Gastrocnemius medialis (tissue), 4 donors: ENCODE results near the gene MPRIP.

Experiments
- CTCF ChIP-seq, 5 experiments: fragments of 450-650 bp in 3 of 5; fragments of 200-600 bp in 2 of 5; sonication (generic) in 2 of 5; IDR thresholded peaks in 4 of 5; conservative IDR thresholded peaks in 1 of 5; 1 replicate in 4 of 5; 2 replicates in 1 of 5; pipeline ENCODE4 v1.5.1; 2016 to 2019; ENCODE audit warnings: antibody characterized with exemption in 5 of 5, mild to moderate bottlenecking in 3 of 5, moderate library complexity in 3 of 5
- POLR2A ChIP-seq, 2 donors: fragments of 450-650 bp; IDR thresholded peaks; one replicate each; pipeline ENCODE4 v1.6.1; 2017; ENCODE audit warnings: antibody characterized with exemption in 2 of 2, mild to moderate bottlenecking in 2 of 2, moderate library complexity in 2 of 2

- TF ChIP-seq CTCF (IDR thresholded peaks at IDR 0.05 in 4 of 5, conservative IDR thresholded peaks at IDR 0.05 in 1 of 5) (no peak), POLR2A (IDR thresholded peaks at IDR 0.05) (no peak)
Measured at GRCh38 chr17:17057057-17057551, 14.8 kb downstream of the MPRIP start.
